Aorta (tissue), 5 donors: Measurements from ENCODE around the gene KIF16B. TPM values are rescaled to one million over a fixed set of nuclear protein-coding genes. Genes with fewer than 3 reads are reported as not detected.

Experiments used
- ATAC-seq: fragments of 200-7000 bp; cut with Tn5 transposase; one replicate; pipeline ENCODE4 v1.9.1; 2022; ENCODE audit warnings: moderate library complexity; ENCODE audit not compliant: low FRiP score
- DNase-seq, 2 donors: peaks; one replicate each; pipeline ENCODE4 v3.0.0-alpha.2; 2020
- H3K27ac ChIP-seq, 2 donors: one replicate each; pipeline ENCODE4 v1.5.1; 2013; ENCODE audit warnings: low read length in 2 of 2, mild to moderate bottlenecking in 2 of 2, moderate library complexity in 2 of 2, control low read depth in 1 of 2, inconsistent platforms in 1 of 2, low read depth in 1 of 2
- H3K27me3 ChIP-seq, 2 donors: one replicate each; pipeline ENCODE4 v1.6.1; 2013; ENCODE audit warnings: control low read depth in 1 of 2, low read length in 1 of 2, mild to moderate bottlenecking in 1 of 2, moderate library complexity in 1 of 2; ENCODE audit not compliant: insufficient read depth in 2 of 2, control insufficient read depth in 1 of 2
- H3K36me3 ChIP-seq, 2 donors: one replicate each; pipeline ENCODE4 v1.6.1; 2013; ENCODE audit warnings: control low read depth in 1 of 2, low read length in 1 of 2, mild to moderate bottlenecking in 1 of 2; ENCODE audit not compliant: insufficient read depth in 2 of 2, control insufficient read depth in 1 of 2
- H3K4me1 ChIP-seq, 2 donors: one replicate each; pipeline ENCODE4 v1.6.1; 2013; ENCODE audit warnings: low read length in 2 of 2, control low read depth in 1 of 2, mild to moderate bottlenecking in 1 of 2, moderate library complexity in 1 of 2; ENCODE audit not compliant: insufficient read depth in 2 of 2, control insufficient read depth in 1 of 2
- H3K4me3 ChIP-seq, 2 donors: one replicate each; pipeline ENCODE4 v1.5.1; 2013; ENCODE audit warnings: low read length in 2 of 2, control low read depth in 1 of 2, mild to moderate bottlenecking in 1 of 2
- H3K9me3 ChIP-seq: one replicate; pipeline ENCODE4 v1.6.1; 2013; ENCODE audit warnings: mild to moderate bottlenecking, low read length; ENCODE audit not compliant: control insufficient read depth
- WGBS, 2 donors: extraction: QIAGEN DNeasy Blood & Tissue Kit; methylation state at CpG; one replicate each; pipeline ENCODE4 v1.1.7; 2013; 5-methylcytosine and 5-hydroxymethylcytosine counted together
- intact Hi-C, 2 donors: fragments of 100-400 bp; cut with DNase I; formaldehyde crosslinking; loops; one replicate each; pipeline versions ENCODE4 v1.14.2 to v1.15.0; 2022
- polyA plus RNA-seq, 2 donors: library from polyadenylated mRNA; stranded (reverse); fragments of 200-250 nt; gene quantifications; one replicate each; pipeline ENCODE4 v1.2.3, GENCODE V29; 2013
- total RNA-seq, 2 donors: library from RNA; stranded (reverse); fragmentation: NEBNext Ultra II Directional; extraction: Animal tissue kit (Norgen Biotek cat#: 25700); gene quantifications; one replicate each; pipeline ENCODE4 v1.2.1, GENCODE V29; 2021
- donor health status: healthy with polysubstance abuse.
- donor health status: Bipolar disorder and iron deficiency.
- donor health status: DM: no; HTN: no; CAD: no.
- donor health status: DM: no; HTN: no; CAD: no.
- donor health status: DM: yes; HTN: yes; CAD: no.

The KIF16B gene
- total and polyA plus RNA-seq, 4 donors = 6.5 to 20.6 (median 13.8) TPM

DNA sequence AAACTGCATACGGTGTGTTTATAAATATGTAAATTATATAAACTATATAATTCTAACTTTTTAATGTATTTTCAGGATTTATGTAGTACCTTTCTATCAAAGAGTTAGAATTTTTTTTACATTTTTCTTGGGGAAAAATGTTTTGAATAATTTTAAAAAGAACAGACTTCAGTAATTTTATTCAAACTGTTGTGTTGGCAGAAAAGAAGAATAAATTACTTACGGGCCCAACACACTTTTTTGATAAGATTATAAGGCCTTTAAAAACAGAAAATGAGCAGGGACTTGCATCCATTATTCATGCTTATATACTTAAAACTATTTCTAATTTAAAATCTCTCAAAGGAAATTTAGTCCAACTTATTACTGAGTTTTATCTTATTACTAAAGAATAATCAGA lies 58.2 kb downstream of the KIF16B start:
- Histone ChIP-seq H3K9me3 (no peaks in the 10 kb centered on the region), H3K4me3 (no peak overlapping the region), H3K36me3 (no peaks in the 10 kb centered on the region), H3K27me3 (no peaks in the 10 kb centered on the region), H3K27ac (no peak overlapping the region), H3K4me1 (no peaks in the 10 kb centered on the region)
- no peak for DNase-seq
- intact Hi-C loops = loop anchor here (5.0 to 10.0 kb wide), 2 partner anchors 240 to 247 kb away; no protein-coding TSS in a partner anchor
- ATAC-seq = no peak
- WGBS, 2 donors = 69 to 71% methylated on average over 2 of the region's 2 CpGs

- no peak overlapping the region for H3K4me3 ChIP-seq
- intact Hi-C loops = loop anchor here in 1 of 2 donors (10.0 kb wide), 1 partner anchor 241 kb away; no protein-coding TSS in a partner anchor
- no peaks in the 10 kb centered on the region for H3K27me3 ChIP-seq
- H3K27ac ChIP-seq = no peak overlapping the region
- no peaks in the 10 kb centered on the region for H3K9me3 ChIP-seq
- 76 to 84% methylated on average over 4 of the region's 4 CpGs for WGBS, 2 donors
- H3K36me3 ChIP-seq = no peaks in the 10 kb centered on the region
- no peak for ATAC-seq
- DNase-seq = no peak
- H3K4me1 ChIP-seq = no peaks in the 10 kb centered on the region
Observed at GRCh38 chr20:16514140-16514539, 59.1 kb downstream of the KIF16B start.

DNA sequence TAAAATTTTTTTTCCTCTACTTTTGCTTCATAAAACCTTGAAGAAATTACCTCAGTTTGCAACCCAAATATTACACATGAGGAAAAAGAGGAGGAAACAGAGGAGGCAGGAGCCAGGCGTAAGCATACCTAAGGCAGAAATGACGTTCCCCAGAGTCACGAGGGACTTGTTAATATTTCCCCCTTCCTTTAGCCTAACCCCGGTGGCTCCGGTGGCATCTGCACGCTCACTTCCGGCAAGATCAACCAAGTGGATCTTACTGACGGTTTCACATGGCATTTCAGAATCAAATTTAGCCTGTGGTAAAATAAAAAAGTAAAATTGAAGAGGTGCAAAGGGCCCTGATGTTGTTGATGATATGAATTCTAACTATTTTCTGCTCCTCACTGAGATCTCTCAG lies 67.4 kb downstream of the KIF16B start:
- Histone ChIP-seq H3K4me3 (no peak overlapping the region), H3K27ac (no peak overlapping the region), H3K27me3 (no peaks in the 10 kb centered on the region), H3K4me1 (no peaks in the 10 kb centered on the region), H3K9me3 (no peaks in the 10 kb centered on the region), H3K36me3 (peaks cover 0 to 2% of the 10 kb centered on the region in 2 donors)
- intact Hi-C loops = no loop called here
- no peak for DNase-seq
- 82 to 86% methylated on average over 8 of the region's 8 CpGs for WGBS, 2 donors
- no peak for ATAC-seq

- WGBS, 2 donors = 35 to 58% methylated on average over 2 of the region's 2 CpGs
- ATAC-seq (no peak), DNase-seq (no peak)
- intact Hi-C loops = no loop called here
- Histone ChIP-seq H3K4me1 (no peaks in the 10 kb centered on the region), H3K4me3 (no peak overlapping the region), H3K27ac (no peak overlapping the region), H3K36me3 (peaks cover 3 to 4% of the 10 kb centered on the region in 2 donors), H3K27me3 (no peaks in the 10 kb centered on the region), H3K9me3 (no peaks in the 10 kb centered on the region)
Observed at GRCh38 chr20:16501301-16501700, 71.9 kb downstream of the KIF16B start.

- peaks cover 3 to 4% of the 10 kb centered on the region in 2 donors for H3K36me3 ChIP-seq
- no peak overlapping the region for H3K27ac ChIP-seq
- H3K27me3 ChIP-seq = no peaks in the 10 kb centered on the region
- no peak overlapping the region for H3K4me3 ChIP-seq
- intact Hi-C loops = no loop called here
- ATAC-seq = no peak
- no peaks in the 10 kb centered on the region for H3K4me1 ChIP-seq
- no peak for DNase-seq
- H3K9me3 ChIP-seq = no peaks in the 10 kb centered on the region
- 87 to 88% methylated on average over 3 of the region's 3 CpGs for WGBS, 2 donors
Observed at GRCh38 chr20:16500197-16500596, 73.1 kb downstream of the KIF16B start.

DNA sequence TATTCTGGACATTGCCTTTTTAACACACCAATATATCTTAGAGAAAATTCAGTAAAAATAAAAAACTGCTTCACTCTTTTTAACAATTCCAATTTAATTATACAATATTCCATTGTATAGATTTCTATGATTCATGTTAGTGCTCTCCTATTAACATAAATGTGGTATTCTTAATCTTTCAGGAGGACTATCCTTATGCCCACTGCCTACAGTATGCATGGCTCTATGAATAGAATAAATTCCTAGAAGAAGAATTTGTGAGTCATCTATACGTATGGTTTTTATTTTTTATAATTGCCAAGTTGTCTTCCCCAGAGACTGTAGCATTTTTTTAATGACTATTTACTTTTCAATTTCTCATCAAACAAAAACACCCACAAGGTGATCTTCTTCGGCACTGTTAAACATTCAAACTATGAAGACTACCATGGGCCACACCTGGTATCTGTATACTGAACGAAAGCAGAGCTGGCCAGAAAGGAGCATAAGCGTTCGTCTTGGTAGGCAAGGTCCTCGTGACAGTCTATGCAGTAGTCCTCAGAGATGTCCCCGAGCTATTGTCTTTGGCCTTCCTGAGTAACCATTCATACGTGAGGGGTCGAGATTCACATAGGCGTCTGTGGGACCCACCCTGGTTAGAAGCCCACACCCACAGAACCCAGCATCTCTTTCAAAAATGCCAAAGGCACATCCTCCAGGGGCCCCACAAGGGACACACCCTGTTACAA lies 74.6 kb downstream of the KIF16B start:
- ATAC-seq (no peak), DNase-seq (no peak)
- Histone ChIP-seq H3K27me3 (no peaks in the 10 kb centered on the region), H3K36me3 (peaks cover 4 to 5% of the 10 kb centered on the region in 2 donors), H3K27ac (no peak overlapping the region), H3K4me1 (no peaks in the 10 kb centered on the region), H3K9me3 (no peaks in the 10 kb centered on the region), H3K4me3 (no peak overlapping the region)
- WGBS, 2 donors = 88 to 92% methylated on average over 10 of the region's 10 CpGs
- intact Hi-C loops = no loop called here

- intact Hi-C loops = no loop called here
- 91 to 92% methylated on average over 6 of the region's 6 CpGs for WGBS, 2 donors
- Histone ChIP-seq H3K36me3 (peaks cover 5% of the 10 kb centered on the region in 2 donors), H3K9me3 (no peaks in the 10 kb centered on the region), H3K4me3 (no peak overlapping the region), H3K27ac (no peak overlapping the region), H3K4me1 (no peaks in the 10 kb centered on the region), H3K27me3 (no peaks in the 10 kb centered on the region)
- ATAC-seq (no peak), DNase-seq (no peak)
Observed at GRCh38 chr20:16497896-16498295, 75.4 kb downstream of the KIF16B start.

- WGBS, 2 donors = 77 to 89% methylated on average over 1 of the region's 1 CpG
- Histone ChIP-seq H3K27me3 (no peaks in the 10 kb centered on the region), H3K36me3 (peaks cover 5% of the 10 kb centered on the region in 2 donors), H3K27ac (no peak overlapping the region), H3K9me3 (no peaks in the 10 kb centered on the region), H3K4me1 (no peaks in the 10 kb centered on the region), H3K4me3 (no peak overlapping the region)
- DNase-seq (no peak), ATAC-seq (no peak)
- intact Hi-C loops = no loop called here
Observed at GRCh38 chr20:16493486-16493885, 79.8 kb downstream of the KIF16B start.

DNA sequence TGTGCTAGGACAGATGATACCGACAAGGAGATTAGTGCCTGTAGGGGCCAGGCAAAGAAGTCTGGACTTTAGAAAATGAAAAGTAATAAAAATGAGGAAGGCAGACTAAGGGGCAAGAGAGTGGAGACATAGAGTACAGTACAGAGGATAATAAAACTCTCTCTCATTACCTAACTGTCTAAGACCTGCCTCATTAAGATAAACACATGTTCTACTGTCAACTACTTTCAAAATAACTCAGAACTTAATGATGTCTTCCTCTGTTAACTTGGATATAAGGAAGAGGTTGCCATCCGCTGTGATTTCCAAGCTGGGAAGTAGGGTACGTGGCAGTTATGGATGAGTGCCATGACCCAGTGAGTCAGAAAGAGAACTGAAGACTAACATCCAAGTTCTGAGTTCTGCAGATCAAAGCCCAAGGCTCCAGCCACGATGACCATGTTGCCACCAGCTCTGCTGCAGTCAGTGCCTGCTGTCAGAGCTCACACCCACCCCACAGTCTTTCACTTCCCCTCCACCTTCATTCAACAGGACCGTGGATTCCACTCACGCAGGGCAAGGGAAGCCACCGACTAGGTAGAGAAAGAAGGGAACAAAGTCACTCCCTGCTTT lies 81.8 kb downstream of the KIF16B start:
- ATAC-seq = no peak
- DNase-seq = peak in 1 of 2 donors; percentile 63
- no peaks in the 10 kb centered on the region for H3K27me3 ChIP-seq
- WGBS, 2 donors = 76 to 80% methylated on average over 7 of the region's 7 CpGs
- H3K9me3 ChIP-seq = no peaks in the 10 kb centered on the region
- H3K4me3 ChIP-seq = no peak overlapping the region
- no peak overlapping the region for H3K27ac ChIP-seq
- no peaks in the 10 kb centered on the region for H3K4me1 ChIP-seq
- intact Hi-C loops = no loop called here
- H3K36me3 ChIP-seq = peaks cover 1 to 2% of the 10 kb centered on the region in 2 donors
